Endothelial cell of umbilical vein (primary cell): ENCODE results near the gene MORC1.

Experiments
- EZH2 ChIP-seq: IDR thresholded peaks from 2 replicates; pipeline ENCODE4 v1.6.1; 2012; ENCODE audit warnings: borderline replicate concordance, low read depth, mild to moderate bottlenecking, moderate library complexity, low read length, inconsistent platforms; ENCODE audit not compliant: severe bottlenecking
- GATA2 ChIP-seq: IDR thresholded peaks from 2 replicates; pipeline ENCODE4 v1.7.0; 2011; ENCODE audit warnings: low read depth, mild to moderate bottlenecking, moderate library complexity, mixed read lengths, low read length; ENCODE audit not compliant: insufficient read length, insufficient read depth
- JUN ChIP-seq: IDR thresholded peaks from 2 replicates; pipeline ENCODE4 v1.6.1; 2011; ENCODE audit warnings: borderline replicate concordance, low read depth; ENCODE audit not compliant: insufficient read length, insufficient read depth
- MAX ChIP-seq: IDR thresholded peaks from 2 replicates; pipeline ENCODE4 v1.6.1; 2011; ENCODE audit not compliant: insufficient read depth, insufficient read length
- MYC ChIP-seq: IDR thresholded peaks from one replicate; pipeline ENCODE4 v1.6.1; 2011; ENCODE audit warnings: mild to moderate bottlenecking, low read depth, low read length
- POLR2A ChIP-seq: IDR thresholded peaks from 2 replicates; pipeline ENCODE4 v1.6.1; 2012; ENCODE audit warnings: low read depth, mild to moderate bottlenecking, control low read depth, low read length
- POLR2AphosphoS5 ChIP-seq: IDR thresholded peaks from 2 replicates; pipeline ENCODE4 v1.6.1; 2012; ENCODE audit warnings: low read depth, mild to moderate bottlenecking, control low read depth, low read length, moderate library complexity; ENCODE audit not compliant: insufficient read depth
- TF ChIP-seq, protein P1 (sequence below), 2 donors: IDR thresholded peaks; 1 replicate in 1 of 2; 2 replicates in 1 of 2; pipeline ENCODE4 v1.5.1; 2011; ENCODE audit warnings: low read length in 2 of 2, mild to moderate bottlenecking in 2 of 2, moderate library complexity in 2 of 2, control low read depth in 1 of 2, inconsistent platforms in 1 of 2, low read depth in 1 of 2; ENCODE audit not compliant: insufficient read depth in 1 of 2; ENCODE audit errors: extremely low read depth in 1 of 2

GRCh38 chr3:109059264-109059663, 58.7 kb downstream of the MORC1 start:
- TF ChIP-seq JUN (no peak), GATA2 (no peak), MAX (no peak), EZH2 (no peak), MYC (no peak), POLR2AphosphoS5 (no peak), POLR2A (no peak)
- TF ChIP-seq, protein P1, sequence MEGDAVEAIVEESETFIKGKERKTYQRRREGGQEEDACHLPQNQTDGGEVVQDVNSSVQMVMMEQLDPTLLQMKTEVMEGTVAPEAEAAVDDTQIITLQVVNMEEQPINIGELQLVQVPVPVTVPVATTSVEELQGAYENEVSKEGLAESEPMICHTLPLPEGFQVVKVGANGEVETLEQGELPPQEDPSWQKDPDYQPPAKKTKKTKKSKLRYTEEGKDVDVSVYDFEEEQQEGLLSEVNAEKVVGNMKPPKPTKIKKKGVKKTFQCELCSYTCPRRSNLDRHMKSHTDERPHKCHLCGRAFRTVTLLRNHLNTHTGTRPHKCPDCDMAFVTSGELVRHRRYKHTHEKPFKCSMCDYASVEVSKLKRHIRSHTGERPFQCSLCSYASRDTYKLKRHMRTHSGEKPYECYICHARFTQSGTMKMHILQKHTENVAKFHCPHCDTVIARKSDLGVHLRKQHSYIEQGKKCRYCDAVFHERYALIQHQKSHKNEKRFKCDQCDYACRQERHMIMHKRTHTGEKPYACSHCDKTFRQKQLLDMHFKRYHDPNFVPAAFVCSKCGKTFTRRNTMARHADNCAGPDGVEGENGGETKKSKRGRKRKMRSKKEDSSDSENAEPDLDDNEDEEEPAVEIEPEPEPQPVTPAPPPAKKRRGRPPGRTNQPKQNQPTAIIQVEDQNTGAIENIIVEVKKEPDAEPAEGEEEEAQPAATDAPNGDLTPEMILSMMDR (IDR thresholded peaks at IDR 0.05; ENCODE audit: extremely low read depth in 1 of 2, insufficient read depth in 1 of 2, low read depth in 1 of 2, low read length in 2 of 2), result no peak
